HEK293T (cell line): ENCODE measurements around the gene CDC42.

Experiments
- CTCF ChIA-PET: fragments of 350-600 bp; formaldehyde crosslinking; extraction: SDS; loops from one replicate; lab custom pipeline; 2021; ENCODE audit warnings: antibody characterized with exemption, inconsistent platforms; lab: Yijun Ruan, JAX
- POLR2A ChIA-PET: fragments of 350-600 bp; formaldehyde crosslinking; extraction: SDS; loops from one replicate; lab custom pipeline; 2020; ENCODE audit warnings: antibody characterized with exemption, inconsistent platforms; lab: Yijun Ruan, JAX
- DNase-seq: peaks from one replicate; pipeline ENCODE4 v3.0.0; 2012; ENCODE audit warnings: mixed read lengths; ENCODE audit errors: extremely low spot score
- ARNT ChIP-seq: fragments of 450-650 bp; IDR thresholded peaks from 2 replicates; pipeline ENCODE4 v1.6.1; 2017; ENCODE audit warnings: mild to moderate bottlenecking
- CTBP1 ChIP-seq: fragments of 450-650 bp; IDR thresholded peaks from 2 replicates; pipeline ENCODE4 v1.6.1; 2016; ENCODE audit warnings: borderline replicate concordance
- ELF4 ChIP-seq: fragments of 450-650 bp; IDR thresholded peaks from 2 replicates; pipeline ENCODE4 v1.6.1; 2017; ENCODE audit warnings: antibody characterized with exemption
- FOXA1 ChIP-seq: fragments of 450-650 bp; IDR thresholded peaks from 2 replicates; pipeline ENCODE4 v1.6.1; 2016; ENCODE audit warnings: mild to moderate bottlenecking
- FOXK2 ChIP-seq: fragments of 450-650 bp; IDR thresholded peaks from 2 replicates; pipeline ENCODE4 v1.6.1; 2016; ENCODE audit warnings: mild to moderate bottlenecking
- FOXM1 ChIP-seq: fragments of 450-650 bp; IDR thresholded peaks from 2 replicates; pipeline ENCODE4 v1.6.1; 2017; ENCODE audit warnings: mild to moderate bottlenecking, borderline replicate concordance
- HDGF ChIP-seq: fragments of 450-650 bp; IDR thresholded peaks from 2 replicates; pipeline ENCODE4 v1.6.1; 2017; ENCODE audit warnings: antibody characterized with exemption, borderline replicate concordance
- L3MBTL2 ChIP-seq: fragments of 450-650 bp; conservative IDR thresholded peaks from 2 replicates; pipeline ENCODE4 v1.6.1; 2016; ENCODE audit warnings: mild to moderate bottlenecking
- LEF1 ChIP-seq: fragments of 450-650 bp; IDR thresholded peaks from 2 replicates; pipeline ENCODE4 v1.6.1; 2017; ENCODE audit warnings: mild to moderate bottlenecking, borderline replicate concordance
- NFRKB ChIP-seq: fragments of 450-650 bp; IDR thresholded peaks from 2 replicates; pipeline ENCODE4 v1.6.1; 2016; ENCODE audit warnings: mild to moderate bottlenecking, moderate library complexity
- SP1 ChIP-seq: fragments of 450-650 bp; IDR thresholded peaks from 2 replicates; pipeline ENCODE4 v1.6.1; 2017
- SUZ12 ChIP-seq: fragments of 450-650 bp; IDR thresholded peaks from 2 replicates; pipeline ENCODE4 v1.6.1; 2016; ENCODE audit warnings: mild to moderate bottlenecking
- TARDBP ChIP-seq: fragments of 450-650 bp; IDR thresholded peaks from 2 replicates; pipeline ENCODE4 v1.6.1; 2016
- ZNF384 ChIP-seq: fragments of 450-650 bp; IDR thresholded peaks from 2 replicates; pipeline ENCODE4 v1.6.1; 2016
- TF ChIP-seq, protein P1 (sequence below): fragments of 450-650 bp; IDR thresholded peaks from 2 replicates; pipeline ENCODE4 v1.6.1; 2016

Gene CDC42

DNA sequence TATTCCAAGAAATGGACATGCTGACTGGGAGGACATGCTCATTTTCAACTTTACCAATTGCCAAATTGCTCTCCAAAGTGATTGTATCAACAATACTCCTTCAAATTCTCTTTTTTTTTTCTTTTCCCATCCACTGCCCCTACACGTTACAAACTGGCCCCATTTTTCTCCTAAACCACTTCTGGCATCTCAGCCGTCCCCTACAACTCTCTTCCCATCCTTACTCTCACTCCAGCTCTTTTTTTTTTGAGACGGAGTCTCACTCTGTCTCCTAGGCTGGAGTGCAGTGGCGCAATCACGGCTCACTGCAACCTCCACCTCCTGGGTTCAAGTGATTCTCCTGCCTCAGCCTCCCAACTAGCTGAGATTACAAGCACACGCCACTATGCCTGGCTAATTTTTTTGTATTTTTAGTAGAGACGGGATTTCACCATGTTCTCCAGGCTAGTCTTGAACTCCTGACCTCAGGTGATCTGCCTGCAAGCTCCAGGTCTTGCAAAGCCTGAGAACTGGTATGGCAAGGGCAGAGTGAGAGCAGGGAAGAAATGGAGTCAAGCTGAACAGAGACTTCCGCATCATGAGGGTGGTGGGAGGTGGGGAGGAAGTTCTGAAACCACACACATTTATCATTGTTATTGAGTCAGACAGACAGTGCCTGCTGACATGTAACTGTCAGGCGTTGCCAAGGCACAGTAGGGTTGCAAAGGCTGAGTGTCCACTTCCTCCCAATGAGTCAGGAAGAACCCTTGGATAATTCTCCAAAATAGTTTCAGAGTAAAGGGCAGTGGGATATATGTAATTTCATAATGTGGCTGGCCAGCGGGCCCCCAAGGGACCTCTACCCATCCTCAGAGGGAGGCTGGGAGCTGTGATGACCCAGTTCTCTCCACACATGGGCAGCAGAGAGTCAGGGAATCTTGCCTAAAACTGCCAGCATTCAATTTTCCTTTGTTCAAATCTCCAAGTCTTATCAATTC, 33.6 kb upstream of the CDC42 start:
- no peak for DNase-seq
- ChIA-PET CTCF (interaction anchor here (0.7 kb wide), 1 partner anchor 792 kb away, joined by 5 read pairs; no protein-coding TSS in a partner anchor), POLR2A (no interaction called here)

DNA sequence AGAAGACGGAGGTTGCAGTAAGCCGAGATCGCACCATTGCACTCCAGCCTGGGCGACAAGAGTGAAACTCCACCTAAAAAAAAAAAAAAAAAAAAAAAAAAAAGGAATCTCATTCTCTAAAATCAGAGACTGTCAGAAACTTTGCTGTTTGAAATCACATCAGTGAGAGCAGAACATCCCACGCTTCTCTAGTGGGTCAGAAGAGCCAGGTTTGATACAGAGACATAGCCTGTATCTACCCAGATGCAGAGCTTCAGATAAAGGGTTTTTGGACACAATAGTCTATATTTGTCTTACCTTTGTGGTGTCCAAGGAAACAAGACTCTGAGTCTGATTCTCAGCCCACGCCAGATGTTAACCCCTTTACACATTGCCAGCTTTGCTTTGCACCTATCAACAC, 31.4 kb upstream of the CDC42 start:
- ChIA-PET CTCF (interaction anchor here (0.6 to 0.8 kb wide), 3 partner anchors 16 to 266 kb away, joined by 3 to 6 read pairs (median 4); no protein-coding TSS in a partner anchor), POLR2A (no interaction called here)
- TF ChIP-seq FOXK2 (no peak), LEF1 (no peak)
- TF ChIP-seq, protein P1, sequence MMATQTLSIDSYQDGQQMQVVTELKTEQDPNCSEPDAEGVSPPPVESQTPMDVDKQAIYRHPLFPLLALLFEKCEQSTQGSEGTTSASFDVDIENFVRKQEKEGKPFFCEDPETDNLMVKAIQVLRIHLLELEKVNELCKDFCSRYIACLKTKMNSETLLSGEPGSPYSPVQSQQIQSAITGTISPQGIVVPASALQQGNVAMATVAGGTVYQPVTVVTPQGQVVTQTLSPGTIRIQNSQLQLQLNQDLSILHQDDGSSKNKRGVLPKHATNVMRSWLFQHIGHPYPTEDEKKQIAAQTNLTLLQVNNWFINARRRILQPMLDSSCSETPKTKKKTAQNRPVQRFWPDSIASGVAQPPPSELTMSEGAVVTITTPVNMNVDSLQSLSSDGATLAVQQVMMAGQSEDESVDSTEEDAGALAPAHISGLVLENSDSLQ: no peak
- DNase-seq: no peak

More for the DNA sequence above, 33.6 kb upstream of the CDC42 start:
- TF ChIP-seq, protein P1: 0 out of 2 replicates have a peak, but pooled peaks have one; percentile 37
- TF ChIP-seq FOXK2: no peak
- no peak for TF ChIP-seq TARDBP
- TF ChIP-seq SP1: no peak
- no peak for TF ChIP-seq ELF4
- no peak for TF ChIP-seq HDGF
- no peak for TF ChIP-seq L3MBTL2
- no peak for TF ChIP-seq ZNF384

DNA sequence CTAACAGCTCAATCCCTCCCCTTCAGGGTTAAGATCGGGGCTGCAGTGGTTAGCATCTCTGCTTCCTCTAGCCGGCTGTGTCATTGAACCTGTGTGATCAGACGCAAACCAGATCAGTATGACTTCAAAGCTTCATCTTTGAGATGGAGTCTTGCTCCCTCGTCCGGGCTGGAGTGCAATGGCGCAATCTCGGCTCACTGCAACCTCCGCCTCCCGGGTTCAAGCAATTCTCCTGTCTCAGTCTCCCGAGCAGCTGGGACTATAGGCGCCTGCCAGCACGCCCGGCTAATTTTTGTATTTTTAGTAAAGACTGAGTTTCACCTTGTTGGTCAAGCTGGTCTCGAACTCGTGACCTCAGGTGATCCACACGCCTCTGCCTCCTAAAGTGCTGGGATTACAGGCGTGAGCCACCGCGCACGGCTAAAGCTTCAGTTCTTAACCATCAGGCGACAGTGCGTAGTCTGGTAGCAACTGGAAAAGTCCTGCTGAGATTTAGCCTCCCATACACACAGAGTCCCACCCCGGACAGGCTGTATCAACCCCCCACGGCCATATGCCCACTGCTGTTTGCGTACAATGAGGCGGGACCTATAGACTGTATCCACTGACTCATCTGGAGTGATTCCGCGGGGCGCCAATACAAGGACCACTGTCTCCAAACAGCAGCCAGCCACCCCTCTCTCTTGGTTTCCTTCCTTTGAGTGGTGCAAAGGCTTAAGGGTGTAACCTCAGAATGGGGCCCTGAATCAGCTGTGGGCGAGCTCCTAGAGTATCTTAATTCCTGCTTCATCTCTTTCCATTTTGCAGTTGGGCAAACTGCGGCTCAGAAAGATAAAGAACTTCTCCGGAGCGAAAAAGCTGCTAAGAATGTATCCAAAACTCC, 27.8 kb upstream of the CDC42 start:
- DNase-seq: peak; percentile 55
- ChIA-PET CTCF (interaction anchor here (1.1 to 1.3 kb wide), 2 partner anchors 19 to 243 kb away, joined by 4 to 5 read pairs; no protein-coding TSS in a partner anchor), POLR2A (interaction anchor here (0.7 to 2.4 kb wide), 21 partner anchors 9 to 402 kb away, joined by 3 to 58 read pairs (median 4); partner anchors contain the start of genes CDC42 and HSPG2)
- TF ChIP-seq NFRKB (no peak), L3MBTL2 (no peak)
- TF ChIP-seq, protein P1: peak; percentile 90

DNA sequence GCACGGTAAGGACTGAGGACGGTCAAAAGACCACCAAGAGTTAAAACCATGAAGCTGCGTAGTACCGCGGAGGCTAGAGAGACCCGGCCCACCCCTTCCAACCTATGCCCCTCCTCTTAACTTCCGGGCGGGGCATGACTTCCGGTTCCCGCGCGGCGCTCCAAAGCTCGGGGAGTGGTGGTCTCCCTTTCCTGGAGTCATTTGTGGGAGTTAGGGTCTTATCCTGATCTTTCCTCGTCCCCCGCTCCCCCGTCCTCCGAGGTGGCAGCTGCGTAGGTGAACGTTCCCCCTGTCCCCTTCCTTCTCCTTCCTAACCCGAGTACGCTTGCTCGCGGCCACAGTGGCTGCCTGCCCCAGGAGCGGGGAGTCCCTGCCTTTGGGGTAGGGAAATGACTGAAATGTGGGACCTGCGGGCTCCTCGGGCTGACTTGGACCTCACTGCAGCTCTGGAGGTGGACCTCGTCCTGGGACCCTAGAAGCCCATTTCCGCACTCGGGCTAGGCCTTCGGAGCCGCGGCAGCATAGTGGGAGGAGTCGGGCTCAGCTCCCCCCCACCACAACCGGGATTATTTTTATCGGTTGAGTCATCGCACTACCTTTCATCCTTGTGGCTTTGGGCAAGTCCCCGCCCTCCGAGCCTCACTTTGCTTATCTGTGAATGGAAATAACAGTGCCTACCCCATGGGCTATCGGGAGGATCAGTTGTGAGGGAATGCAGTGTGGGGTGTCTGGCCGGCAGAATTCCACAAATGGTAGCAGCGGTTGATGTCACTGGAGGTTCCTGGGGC, 26.9 kb upstream of the CDC42 start:
- POLR2A ChIA-PET: interaction anchor here (0.6 to 2.4 kb wide), 19 partner anchors 10 to 485 kb away, joined by 3 to 58 read pairs (median 4); partner anchors contain the start of gene CDC42
- peak; percentile 84 for DNase-seq
- CTCF ChIA-PET: interaction anchor here (1.3 kb wide), 1 partner anchor 20 kb away, joined by 5 read pairs; no protein-coding TSS in a partner anchor
- TF ChIP-seq ELF4: peak; percentile 78
- TF ChIP-seq SP1: no peak
- no peak for TF ChIP-seq LEF1
- TF ChIP-seq, protein P1: peak; percentile 51
- TF ChIP-seq FOXK2: no peak
- no peak for TF ChIP-seq ARNT
- TF ChIP-seq L3MBTL2: no peak; the same call in none of the 2 replicates

DNA sequence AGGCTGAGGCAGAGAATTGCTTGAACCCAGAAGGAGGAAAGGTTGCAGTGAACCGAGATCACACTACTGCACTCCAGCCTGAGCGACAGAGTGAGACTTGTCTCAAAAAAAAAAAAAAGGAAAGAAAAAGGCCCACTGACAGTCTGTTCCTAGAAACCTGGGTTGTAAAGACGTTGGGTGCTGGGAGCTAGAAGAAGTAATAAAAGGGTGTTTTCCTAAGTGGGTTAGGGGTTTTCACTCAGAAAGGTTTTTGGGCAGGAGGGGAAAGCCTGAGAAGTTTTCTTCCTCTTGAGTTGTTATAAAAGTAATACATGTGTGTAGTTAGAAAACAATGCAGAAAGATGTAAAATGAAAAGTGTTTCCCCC, 25.6 kb upstream of the CDC42 start:
- ChIA-PET POLR2A (no interaction called here), CTCF (no interaction called here)
- no peak for DNase-seq
- TF ChIP-seq SP1: no peak
- TF ChIP-seq, protein P1: no peak
- no peak for TF ChIP-seq FOXM1
- TF ChIP-seq ARNT: no peak
- TF ChIP-seq L3MBTL2: no peak
- TF ChIP-seq FOXK2: no peak
- TF ChIP-seq SUZ12: no peak
- TF ChIP-seq CTBP1: no peak
- no peak for TF ChIP-seq HDGF
- TF ChIP-seq FOXA1: no peak
- no peak for TF ChIP-seq ZNF384
